ENCODE results near the gene COL15A1.

- TF ChIP-seq CTCF (IDR thresholded peaks at IDR 0.05), result no peak
- TF ChIP-seq POLR2A (IDR thresholded peaks at IDR 0.05), result no peak
- no peak for TF ChIP-seq EP300 (IDR thresholded peaks at IDR 0.05; ENCODE audit: low read depth)
- no peak for TF ChIP-seq POLR2AphosphoS5 (IDR thresholded peaks at IDR 0.05)
Measured at GRCh38 chr9:99041618-99042017, 97.9 kb downstream of the COL15A1 start.

Measured in transverse colon (tissue), 4 donors.